Mucosa of descending colon (tissue), 3 donors: ENCODE results near the gene ACACA. TPM values are rescaled to one million over a fixed set of nuclear protein-coding genes. Genes with fewer than 3 reads are reported as not detected.

Source experiments
- ATAC-seq: fragments of 200-7000 bp; cut with Tn5 transposase; one replicate; pipeline ENCODE4 v1.9.1; 2020; ENCODE audit warnings: mild to moderate bottlenecking, moderate library complexity
- DNase-seq, 3 donors: peaks; one replicate each; pipeline ENCODE4 v3.0.0-alpha.2; 2020
- H3K36me3 ChIP-seq: fragments of 200-600 bp; one replicate; pipeline ENCODE4 v1.8.0; 2021; ENCODE audit warnings: low read depth, mild to moderate bottlenecking
- H3K4me1 ChIP-seq: fragments of 200-600 bp; one replicate; pipeline ENCODE4 v1.8.0; 2021; ENCODE audit warnings: low read depth, mild to moderate bottlenecking
- H3K4me3 ChIP-seq: fragments of 200-600 bp; one replicate; pipeline ENCODE4 v1.8.0; 2021; ENCODE audit warnings: mild to moderate bottlenecking
- H3K9me3 ChIP-seq: fragments of 200-600 bp; one replicate; pipeline ENCODE4 v1.8.0; 2021; ENCODE audit warnings: mild to moderate bottlenecking
- intact Hi-C, 2 donors: fragments of 100-400 bp; cut with DNase I in 1 of 2; cut with micrococcal nuclease in 1 of 2; formaldehyde crosslinking; loops; one replicate each; pipeline versions ENCODE4 v1.11.0 to v1.11.1; 2022; cut with DNase I, micrococcal nuclease
- total RNA-seq, 3 donors: library from RNA; stranded (reverse); fragmentation: NEBNext Ultra II Directional in 2 of 3; extraction: Animal tissue kit (Norgen Biotek cat#: 25700) in 2 of 3; gene quantifications; one replicate each; pipeline versions ENCODE4 v1.2.1 to v1.2.4, GENCODE V29; 2021 to 2023
- TF ChIP-seq, protein P1 (sequence below): fragments of 200-600 bp; IDR thresholded peaks from one replicate; pipeline ENCODE4 v1.8.0; 2022; ENCODE audit warnings: antibody characterized with exemption, mild to moderate bottlenecking
- donor health status: DM: no; HTN: no; CAD: no; lungs with moderate emphysema.
- donor health status: DM: no; HTN: no; CAD: no.
- donor health status: DM: no; HTN: yes; CAD: no.

Gene ACACA
- total RNA-seq, 3 donors from 2014 or later, result 58.5 to 64.1 (median 60.3) TPM

DNA sequence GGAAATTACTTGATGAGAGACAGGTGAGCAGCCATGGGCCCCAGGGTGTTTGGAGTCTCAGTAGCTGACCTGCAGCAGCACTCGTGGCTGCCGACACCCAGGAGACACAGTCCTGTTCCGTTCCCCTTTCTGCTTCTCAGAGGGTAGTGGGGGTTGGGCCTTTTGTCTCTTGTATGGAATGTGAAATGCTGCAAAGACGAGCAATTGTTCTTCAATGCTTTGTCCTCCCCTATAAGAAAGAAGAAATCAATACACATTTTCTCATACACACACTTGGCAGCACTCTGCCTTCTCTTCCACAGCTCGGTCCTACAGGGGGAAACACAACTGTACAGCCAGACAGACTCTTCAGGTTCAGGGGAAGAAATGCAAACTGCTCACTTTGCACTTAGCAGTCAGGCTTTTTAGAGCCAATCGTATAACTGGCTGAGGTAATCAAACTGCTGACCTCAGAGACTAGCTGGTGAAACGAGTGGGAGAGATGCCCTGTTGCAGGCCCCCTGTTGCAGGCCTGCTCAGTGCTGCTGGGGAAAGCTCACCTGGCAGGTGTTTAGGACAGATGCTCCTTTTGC is 361.2 kb downstream of the ACACA start:
- no peak for DNase-seq
- intact Hi-C loops, result no loop called here
- no peaks in the 10 kb centered on the region for H3K36me3 ChIP-seq
- H3K4me3 ChIP-seq, result no peak overlapping the region
- H3K4me1 ChIP-seq, result no peaks in the 10 kb centered on the region
- no peaks in the 10 kb centered on the region for H3K9me3 ChIP-seq
- no peak for ATAC-seq
- TF ChIP-seq, protein P1, sequence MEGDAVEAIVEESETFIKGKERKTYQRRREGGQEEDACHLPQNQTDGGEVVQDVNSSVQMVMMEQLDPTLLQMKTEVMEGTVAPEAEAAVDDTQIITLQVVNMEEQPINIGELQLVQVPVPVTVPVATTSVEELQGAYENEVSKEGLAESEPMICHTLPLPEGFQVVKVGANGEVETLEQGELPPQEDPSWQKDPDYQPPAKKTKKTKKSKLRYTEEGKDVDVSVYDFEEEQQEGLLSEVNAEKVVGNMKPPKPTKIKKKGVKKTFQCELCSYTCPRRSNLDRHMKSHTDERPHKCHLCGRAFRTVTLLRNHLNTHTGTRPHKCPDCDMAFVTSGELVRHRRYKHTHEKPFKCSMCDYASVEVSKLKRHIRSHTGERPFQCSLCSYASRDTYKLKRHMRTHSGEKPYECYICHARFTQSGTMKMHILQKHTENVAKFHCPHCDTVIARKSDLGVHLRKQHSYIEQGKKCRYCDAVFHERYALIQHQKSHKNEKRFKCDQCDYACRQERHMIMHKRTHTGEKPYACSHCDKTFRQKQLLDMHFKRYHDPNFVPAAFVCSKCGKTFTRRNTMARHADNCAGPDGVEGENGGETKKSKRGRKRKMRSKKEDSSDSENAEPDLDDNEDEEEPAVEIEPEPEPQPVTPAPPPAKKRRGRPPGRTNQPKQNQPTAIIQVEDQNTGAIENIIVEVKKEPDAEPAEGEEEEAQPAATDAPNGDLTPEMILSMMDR, result no peak

DNA sequence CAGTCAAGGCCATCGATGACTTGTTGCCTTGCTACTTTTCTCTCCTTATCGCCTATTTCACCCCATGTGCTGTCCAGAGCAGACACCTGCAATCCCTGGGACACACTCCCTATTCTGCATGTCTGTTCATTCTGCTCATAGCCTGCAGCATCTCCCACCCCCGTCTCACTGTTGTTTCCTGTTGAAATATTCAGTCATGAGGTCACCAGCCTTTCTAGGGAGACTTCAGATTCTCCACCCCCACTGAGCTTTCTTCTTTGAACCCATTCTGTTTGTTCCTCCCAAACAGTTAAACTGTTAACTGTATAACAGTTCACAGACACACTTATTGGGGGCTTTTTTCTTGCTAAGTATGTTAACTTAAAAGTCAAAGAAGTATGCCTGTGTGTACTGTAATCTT is 363.4 kb downstream of the ACACA start:
- DNase-seq, result no peak
- no peak for ATAC-seq
- H3K4me1 ChIP-seq, result no peaks in the 10 kb centered on the region
- H3K4me3 ChIP-seq, result no peak overlapping the region
- intact Hi-C loops, result no loop called here
- no peaks in the 10 kb centered on the region for H3K36me3 ChIP-seq
- TF ChIP-seq, protein P1, result no peak
- no peaks in the 10 kb centered on the region for H3K9me3 ChIP-seq

DNA sequence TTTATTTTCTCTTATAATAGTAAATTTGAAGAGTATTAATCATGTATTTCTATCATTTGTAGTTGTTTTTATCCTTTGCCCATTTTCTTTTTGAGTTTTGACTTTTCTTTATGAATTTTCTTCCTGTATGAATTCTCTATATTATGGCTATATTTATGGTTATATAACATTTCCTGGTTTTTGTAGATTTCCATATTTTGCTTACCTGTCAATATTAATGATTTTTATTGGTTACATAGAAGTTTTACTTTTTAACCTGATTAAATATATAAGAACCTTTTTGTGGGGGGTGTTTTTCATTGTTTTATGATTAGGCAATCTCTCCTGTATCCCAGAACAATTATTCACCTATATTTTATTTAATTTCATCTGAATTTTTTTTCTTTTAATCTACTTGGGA is 364.7 kb downstream of the ACACA start:
- intact Hi-C loops, result no loop called here
- no peaks in the 10 kb centered on the region for H3K36me3 ChIP-seq
- H3K4me3 ChIP-seq, result no peak overlapping the region
- no peaks in the 10 kb centered on the region for H3K9me3 ChIP-seq
- TF ChIP-seq, protein P1, result no peak
- H3K4me1 ChIP-seq, result no peaks in the 10 kb centered on the region
- no peak for DNase-seq
- no peak for ATAC-seq

DNA sequence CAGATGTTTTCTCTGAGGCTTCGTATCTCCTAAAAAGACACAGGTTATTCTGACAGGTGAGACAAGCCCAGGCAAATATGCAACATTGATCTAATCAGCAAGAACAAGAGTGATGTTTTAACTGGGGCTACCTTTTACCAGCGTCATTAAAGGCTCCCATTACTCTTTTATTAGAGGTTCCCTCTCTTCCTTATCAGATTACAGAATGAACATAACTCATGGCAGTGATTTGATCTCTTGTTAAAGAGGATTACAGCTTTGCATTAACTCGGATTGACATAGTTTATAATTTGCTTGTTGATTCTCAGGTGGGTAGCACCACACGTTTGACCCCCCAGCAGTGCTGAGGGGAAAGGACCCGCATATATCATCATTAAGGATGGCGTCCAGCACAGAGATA is 367.4 kb downstream of the ACACA start:
- no peaks in the 10 kb centered on the region for H3K9me3 ChIP-seq
- intact Hi-C loops, result no loop called here
- no peak for DNase-seq
- H3K36me3 ChIP-seq, result no peaks in the 10 kb centered on the region
- TF ChIP-seq, protein P1, result no peak
- ATAC-seq, result no peak
- H3K4me1 ChIP-seq, result no peaks in the 10 kb centered on the region
- H3K4me3 ChIP-seq, result no peak overlapping the region

DNA sequence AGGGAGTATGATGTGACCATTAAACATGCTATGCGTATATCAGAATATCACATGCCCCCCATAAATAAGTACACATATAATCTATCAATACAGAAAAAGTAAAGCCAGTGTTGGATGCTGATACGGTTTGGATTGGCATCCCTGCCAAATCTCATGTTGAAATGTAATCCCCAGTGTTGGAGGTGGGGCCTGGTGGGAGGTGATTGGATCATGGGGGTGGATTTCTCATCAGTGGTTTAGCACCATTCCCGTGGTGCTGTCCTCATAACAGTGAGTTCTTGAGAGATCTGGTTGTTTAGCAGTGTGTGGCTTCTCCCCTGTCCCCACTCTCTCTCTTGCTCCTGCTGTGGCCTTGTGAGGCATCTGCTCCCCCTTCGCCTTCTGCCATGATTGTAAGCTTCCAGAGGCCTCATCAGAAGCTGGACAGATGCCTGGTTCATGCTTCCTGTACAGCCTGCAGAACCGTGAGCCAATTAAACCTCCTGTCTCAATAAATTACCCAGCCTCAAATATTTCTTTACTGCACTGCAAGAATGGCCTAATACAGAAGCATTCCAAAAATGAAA is 369.0 kb downstream of the ACACA start:
- ATAC-seq (no peak), DNase-seq (no peak)
- H3K36me3 ChIP-seq, result no peaks in the 10 kb centered on the region
- intact Hi-C loops, result no loop called here
- TF ChIP-seq, protein P1, result no peak
- H3K9me3 ChIP-seq, result no peaks in the 10 kb centered on the region
- H3K4me1 ChIP-seq, result no peaks in the 10 kb centered on the region
- no peak overlapping the region for H3K4me3 ChIP-seq

Other genes starting within 250 kb of the ACACA start
- gene C17orf78, start 30.9 kb downstream of the ACACA start, total RNA-seq, result not detected
- gene TADA2A, start 50 bp upstream of the ACACA start, total RNA-seq, result 10 to 100 TPM; 22.8 to 29.6 (median 28.0) TPM
- 1 to 10 TPM in 2 of 3 donors, under 1 TPM in 1; 0.81 to 8.2 (median 1.8) TPM for gene DUSP14, start 83.1 kb upstream of the ACACA start, total RNA-seq
- 10 to 100 TPM; 36.8 to 46.2 (median 38.1) TPM for gene SYNRG, start 202.6 kb upstream of the ACACA start, total RNA-seq
- 10 to 100 TPM; 22.3 to 26.9 (median 26.0) TPM for gene DDX52, start 236.6 kb upstream of the ACACA start, total RNA-seq